D341Med (cell line): Measurements from ENCODE around the gene POU3F4.

Source experiments
- DNase-seq: peaks from one replicate; pipeline ENCODE4 v3.0.0; 2012; ENCODE audit warnings: low spot score

The POU3F4 gene

DNA sequence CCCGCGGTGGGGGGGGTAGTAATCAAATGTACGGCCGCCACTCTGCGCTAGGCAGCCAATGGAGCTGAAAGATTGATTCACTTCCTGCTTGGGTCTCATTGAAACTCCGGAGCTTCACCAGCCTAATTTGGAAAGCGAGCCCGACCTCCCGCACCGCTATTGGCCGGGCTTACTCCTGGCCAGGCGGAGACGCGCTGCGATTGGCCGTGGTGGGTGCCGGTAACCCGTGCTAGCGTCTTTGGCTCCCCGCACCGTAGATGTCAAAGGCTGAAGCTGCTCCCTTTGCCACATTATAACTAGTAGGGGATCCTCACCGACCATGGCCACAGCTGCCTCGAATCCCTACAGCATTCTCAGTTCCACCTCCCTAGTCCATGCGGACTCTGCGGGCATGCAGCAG lies at the start of gene POU3F4:
TSS of gene POU3F4 (plus strand) at position 285 of the 400 bp plus-strand sequence. CDS start at position 320, 35 bp downstream.
- DNase-seq = no peak

DNA sequence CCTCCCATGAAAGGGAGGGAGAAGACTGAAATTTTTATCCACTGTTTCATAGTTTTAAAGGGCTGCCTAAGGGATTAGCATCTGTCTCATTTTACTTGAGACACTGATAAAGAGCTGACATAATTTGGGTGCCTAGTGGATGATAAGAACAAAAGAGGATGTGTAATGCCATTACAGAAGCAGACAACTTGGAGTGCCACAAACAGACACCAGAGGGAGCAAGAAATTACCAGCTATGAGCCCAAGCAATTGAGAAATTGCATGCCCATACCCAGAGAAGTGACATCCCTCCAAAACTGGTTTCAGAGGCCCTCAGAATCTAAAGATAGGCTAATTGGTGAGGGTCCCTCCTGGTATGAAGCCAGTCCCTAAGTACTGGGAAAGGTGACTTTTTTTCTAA lies 38.5 kb upstream of the POU3F4 start:
- DNase-seq = peak; percentile 19

- no peak for DNase-seq
These were observed 12.2 kb upstream of the POU3F4 start for GRCh38 chrX:83495898-83496297.

DNA sequence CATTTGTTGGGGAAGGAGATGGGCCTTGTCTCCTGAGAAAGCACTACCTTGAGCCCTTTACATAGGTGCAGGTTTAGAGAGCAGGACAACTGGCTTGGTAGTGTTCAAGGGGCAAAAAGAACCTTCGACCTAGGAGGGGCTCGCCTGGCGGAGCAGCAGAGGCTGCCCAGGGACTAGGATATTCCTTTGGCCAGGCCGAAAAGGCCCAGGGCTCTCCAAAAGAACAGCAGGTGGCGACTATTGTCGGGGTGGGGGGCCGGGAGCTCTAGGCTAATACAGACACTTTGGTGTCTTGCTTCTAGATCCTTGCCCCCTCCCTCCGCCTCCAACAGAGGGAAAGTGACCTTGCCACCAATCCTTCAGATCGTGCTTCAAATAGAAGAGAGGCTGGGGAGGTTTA lies 7.1 kb upstream of the POU3F4 start:
- DNase-seq = no peak

DNA sequence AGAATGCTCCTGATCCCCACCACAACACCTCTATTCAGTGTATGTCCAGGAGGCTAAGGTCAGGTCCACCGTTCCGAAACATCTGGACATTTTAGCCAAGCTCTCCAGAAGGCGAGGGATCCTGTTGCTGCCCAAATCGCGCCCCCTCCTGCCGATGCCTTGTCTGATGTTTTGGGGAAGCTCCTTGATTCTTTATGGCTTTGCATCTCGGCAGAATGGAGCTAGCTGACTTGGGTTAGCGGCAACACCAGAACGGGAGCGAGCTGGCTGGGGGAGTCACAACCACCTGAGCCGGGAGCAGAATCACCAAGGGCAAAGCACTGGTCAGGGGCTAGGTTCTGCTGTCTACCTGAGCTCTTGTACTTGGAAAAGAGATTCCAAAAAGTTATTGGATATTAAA lies 6.6 kb upstream of the POU3F4 start:
- no peak for DNase-seq

DNA sequence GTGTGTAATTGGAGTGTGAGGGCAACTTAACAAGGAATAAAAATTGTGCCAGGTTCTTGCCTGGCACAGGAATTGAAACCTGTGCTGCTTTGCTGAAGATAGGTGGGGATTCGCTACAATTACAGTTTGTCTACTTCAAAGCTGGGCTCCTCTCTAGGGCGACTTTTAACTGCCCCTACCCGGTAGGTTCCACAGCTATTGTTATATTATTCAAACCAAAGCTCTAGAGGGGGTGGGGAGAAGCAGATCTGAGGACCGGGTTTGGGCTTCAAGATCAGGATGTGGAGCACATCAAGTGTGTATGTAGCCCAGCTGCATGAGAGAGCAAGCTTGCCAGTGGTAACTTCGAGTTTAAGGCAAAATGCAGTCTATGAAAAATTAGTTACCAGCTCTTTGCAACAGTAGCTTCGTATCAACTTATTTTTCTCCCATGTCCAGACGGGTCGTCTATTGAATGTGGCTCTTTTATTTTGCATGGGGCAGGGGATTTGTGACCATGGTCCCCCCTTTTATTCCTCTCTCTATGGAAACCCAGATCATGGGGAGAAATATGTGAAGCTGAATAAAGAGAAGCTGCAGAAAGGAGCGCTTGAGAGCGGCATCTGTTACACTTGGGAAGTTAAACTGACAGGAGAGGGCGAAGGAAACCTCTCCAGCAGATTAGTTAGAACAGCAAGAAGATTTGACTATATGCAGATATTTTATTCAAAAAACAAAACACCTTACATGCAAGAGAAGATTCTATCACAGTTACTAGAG lies 3.2 kb upstream of the POU3F4 start:
- no peak for DNase-seq

DNA sequence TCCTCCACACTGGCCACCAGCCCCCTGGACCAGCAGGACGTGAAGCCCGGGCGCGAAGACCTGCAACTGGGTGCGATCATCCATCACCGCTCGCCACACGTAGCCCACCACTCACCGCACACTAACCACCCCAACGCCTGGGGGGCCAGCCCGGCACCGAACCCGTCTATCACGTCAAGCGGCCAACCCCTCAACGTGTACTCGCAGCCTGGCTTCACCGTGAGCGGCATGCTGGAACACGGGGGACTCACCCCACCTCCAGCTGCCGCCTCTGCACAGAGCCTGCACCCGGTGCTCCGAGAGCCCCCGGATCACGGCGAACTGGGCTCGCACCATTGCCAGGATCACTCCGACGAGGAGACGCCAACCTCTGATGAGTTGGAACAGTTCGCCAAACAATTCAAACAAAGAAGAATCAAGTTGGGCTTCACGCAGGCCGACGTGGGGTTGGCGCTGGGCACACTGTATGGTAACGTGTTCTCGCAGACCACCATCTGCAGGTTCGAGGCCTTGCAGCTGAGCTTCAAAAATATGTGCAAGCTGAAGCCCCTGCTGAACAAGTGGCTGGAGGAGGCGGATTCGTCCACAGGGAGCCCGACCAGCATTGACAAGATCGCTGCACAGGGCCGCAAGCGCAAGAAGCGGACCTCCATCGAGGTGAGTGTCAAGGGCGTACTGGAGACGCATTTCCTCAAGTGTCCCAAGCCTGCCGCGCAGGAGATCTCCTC lies 600 bp downstream of the POU3F4 start:
- no peak for DNase-seq

- DNase-seq = no peak
These were observed 1.2 kb downstream of the POU3F4 start for GRCh38 chrX:83509254-83509801.

- DNase-seq = no peak
These were observed 2.5 kb downstream of the POU3F4 start for GRCh38 chrX:83510510-83511062.

DNA sequence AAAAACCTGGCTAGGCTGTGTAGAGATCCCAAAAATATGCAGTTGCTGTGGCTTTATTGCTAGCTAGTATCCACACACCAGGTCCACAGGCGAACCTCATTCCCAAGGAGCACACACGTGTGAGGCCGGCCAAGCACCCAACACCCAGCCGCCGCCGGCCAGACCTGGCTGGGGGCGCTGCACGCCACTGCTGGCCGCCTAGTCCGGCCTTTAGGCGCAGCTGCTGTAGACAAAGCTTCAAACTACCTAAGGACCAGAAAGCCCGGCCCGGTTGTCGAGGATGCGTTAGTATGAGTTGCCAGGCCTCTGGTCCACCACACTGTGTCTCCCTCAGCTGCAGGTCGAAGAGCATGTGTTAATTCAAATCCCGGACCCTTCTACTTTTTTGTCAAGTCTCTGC lies 3.1 kb downstream of the POU3F4 start:
- DNase-seq = no peak

DNA sequence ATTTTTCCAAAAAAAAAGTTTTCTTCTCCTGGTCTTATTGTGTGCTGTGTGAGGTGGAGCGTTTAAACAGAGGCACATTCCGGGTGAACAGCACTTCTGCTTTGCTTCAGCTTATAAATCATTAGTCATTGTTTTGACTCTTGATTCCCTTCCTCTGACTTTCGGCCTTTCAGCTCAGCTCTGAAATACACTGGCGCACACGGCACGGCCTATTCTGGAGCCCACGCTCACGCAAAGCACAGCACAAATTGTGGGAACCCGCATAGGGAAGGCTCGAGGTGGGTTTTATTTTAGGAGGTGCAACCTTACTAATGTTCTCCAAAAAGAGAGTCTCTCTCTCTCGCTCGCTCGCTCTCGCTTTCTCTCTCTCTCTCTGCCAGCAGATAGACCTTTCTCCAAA lies 4.0 kb downstream of the POU3F4 start:
- DNase-seq = no peak

DNA sequence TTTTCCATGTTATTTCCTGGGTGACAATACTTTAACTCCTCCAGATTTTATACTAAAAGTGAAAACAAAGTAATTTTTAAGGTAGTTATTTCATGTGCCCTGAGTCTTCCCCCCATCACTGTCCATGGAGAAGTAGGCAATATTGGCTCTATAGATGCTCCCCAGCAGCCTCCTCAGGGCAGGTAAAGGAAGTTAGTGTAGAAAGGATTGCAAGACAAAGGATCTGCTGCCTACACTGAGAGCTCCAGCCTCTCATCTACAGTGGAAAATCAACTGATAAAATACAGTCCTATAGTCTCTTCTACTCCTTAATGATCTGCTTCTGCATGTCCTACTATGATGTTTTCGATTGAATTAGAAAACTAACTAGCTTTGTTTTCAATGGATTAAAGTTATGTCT lies 8.5 kb downstream of the POU3F4 start:
- no peak for DNase-seq

DNA sequence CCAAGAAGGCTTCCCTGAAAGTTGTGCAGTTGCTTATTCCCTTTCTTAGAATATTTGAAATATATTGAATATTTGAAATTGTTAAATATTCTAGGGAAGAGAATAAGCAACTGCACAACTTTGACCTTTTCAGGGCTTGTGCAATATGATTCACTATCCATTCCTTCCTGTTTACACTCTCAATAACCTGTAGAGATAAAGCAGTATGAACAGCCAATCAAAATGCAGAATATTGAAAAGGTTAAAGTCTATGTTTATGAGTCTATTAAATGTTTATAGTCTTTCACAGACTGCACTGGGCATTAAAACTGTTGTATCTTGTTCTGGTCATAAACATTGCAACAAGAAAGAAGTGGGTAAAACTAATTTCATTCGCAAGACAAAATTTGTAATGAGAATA lies 13.8 kb downstream of the POU3F4 start:
- no peak for DNase-seq

DNA sequence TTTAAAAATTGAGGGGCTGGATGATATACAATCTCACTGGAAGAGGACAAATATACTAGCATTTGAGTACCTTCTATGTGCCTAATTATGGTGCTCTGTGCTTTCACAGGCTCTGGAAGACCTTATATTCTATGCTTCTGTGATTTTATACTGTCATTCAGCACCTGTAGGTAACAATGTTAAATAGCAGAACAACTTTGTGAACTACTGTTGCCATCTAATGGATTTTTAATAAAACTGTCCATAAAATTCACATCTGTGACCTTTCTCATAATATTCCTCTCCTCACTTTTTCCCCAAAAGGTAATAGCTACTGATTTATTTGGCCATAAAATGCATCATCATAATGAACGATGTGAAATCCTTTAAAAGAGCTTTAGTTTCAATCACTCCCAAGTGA lies 21.9 kb downstream of the POU3F4 start:
- DNase-seq = no peak

DNA sequence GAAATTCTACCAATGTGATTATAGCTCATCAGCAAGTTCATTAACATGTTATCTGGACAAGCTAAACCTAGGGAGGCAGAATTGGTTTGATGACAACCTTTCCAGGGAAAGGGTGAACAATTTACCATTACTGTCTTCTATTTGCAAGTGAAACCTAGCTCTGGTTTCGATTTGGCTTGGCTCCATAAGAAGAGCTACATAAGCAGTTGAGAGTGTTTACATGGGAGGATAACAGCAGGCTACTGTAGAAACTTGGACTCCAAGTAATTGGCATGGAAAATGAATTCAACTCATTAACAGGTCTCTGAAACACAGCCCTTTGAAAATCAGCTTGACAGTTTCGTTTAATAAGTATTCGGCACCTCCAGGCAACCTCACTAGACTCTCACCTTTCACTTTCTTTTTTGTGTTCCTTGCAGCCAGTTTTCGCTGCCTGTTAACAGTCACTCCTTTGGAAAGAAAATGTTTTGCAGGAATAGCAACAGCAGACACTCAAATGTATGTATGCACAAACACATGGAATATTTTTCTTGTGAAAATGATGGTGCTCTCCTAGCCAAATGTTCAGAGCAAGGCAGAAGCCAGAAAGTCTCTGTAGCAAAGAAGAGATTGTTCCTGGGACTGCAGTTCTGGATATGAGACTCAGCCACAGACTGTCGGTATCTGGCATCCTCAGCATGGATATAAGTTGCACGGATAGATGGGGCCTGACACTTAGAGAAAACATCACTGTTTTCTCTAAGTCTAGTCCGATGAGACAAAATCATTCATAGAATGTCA lies 27.5 kb downstream of the POU3F4 start:
- DNase-seq = no peak
